Measurements from ENCODE around the gene ARF6.
"Not testable (repeated sequence)": the region's sequence is repeated elsewhere in the genome, so short reads cannot be mapped to it uniquely, and the experiment has no call there.

The ARF6 gene

GRCh38 chr14:49909016-49909415, 16.1 kb downstream of the ARF6 start:
- DNase-seq, result no peak

- DNase-seq, result no peak
These were observed 22.2 kb downstream of the ARF6 start for GRCh38 chr14:49915085-49915484.

- DNase-seq, result no peak
These were observed 25.8 kb downstream of the ARF6 start for GRCh38 chr14:49918706-49919105.

- no peak for DNase-seq
These were observed 27.2 kb downstream of the ARF6 start for GRCh38 chr14:49919825-49920659.

- no peak for DNase-seq
These were observed 28.1 kb downstream of the ARF6 start for GRCh38 chr14:49920935-49921334.

GRCh38 chr14:49921401-49921800, 28.5 kb downstream of the ARF6 start:
- no peak for DNase-seq

GRCh38 chr14:49923442-49923841, 30.6 kb downstream of the ARF6 start:
- no peak for DNase-seq

GRCh38 chr14:49923881-49924280, 31.0 kb downstream of the ARF6 start:
- DNase-seq, result no peak

- no peak for DNase-seq
These were observed 32.0 kb downstream of the ARF6 start for GRCh38 chr14:49924852-49925251.

GRCh38 chr14:49926803-49927202, 33.9 kb downstream of the ARF6 start:
- no peak for DNase-seq

GRCh38 chr14:49928015-49928414, 35.1 kb downstream of the ARF6 start:
- no peak for DNase-seq

- no peak for DNase-seq
These were observed 37.8 kb downstream of the ARF6 start for GRCh38 chr14:49930720-49931119.

- DNase-seq, result no peak
These were observed 38.6 kb downstream of the ARF6 start for GRCh38 chr14:49931523-49931922.

- no peak for DNase-seq
These were observed 40.2 kb downstream of the ARF6 start for GRCh38 chr14:49933128-49933527.

- no peak for DNase-seq
These were observed 40.8 kb downstream of the ARF6 start for GRCh38 chr14:49933704-49934103.

- no peak for DNase-seq
These were observed 41.8 kb downstream of the ARF6 start for GRCh38 chr14:49934646-49935045.

- DNase-seq, result no peak
These were observed 42.6 kb downstream of the ARF6 start for GRCh38 chr14:49935526-49935925.

- not testable (repeated sequence) for DNase-seq
These were observed 43.4 kb downstream of the ARF6 start for GRCh38 chr14:49936246-49936645.

- not testable (repeated sequence) for DNase-seq
These were observed 44.0 kb downstream of the ARF6 start for GRCh38 chr14:49936882-49937281.

- not testable (repeated sequence) for DNase-seq
These were observed 46.3 kb downstream of the ARF6 start for GRCh38 chr14:49939215-49939614.

- DNase-seq, result no peak
These were observed 47.1 kb downstream of the ARF6 start for GRCh38 chr14:49939884-49940510.

- DNase-seq, result peak; percentile 34
These were observed 48.0 kb downstream of the ARF6 start for GRCh38 chr14:49940808-49941421.

- DNase-seq, result no peak
These were observed 49.2 kb downstream of the ARF6 start for GRCh38 chr14:49942090-49942489.

GRCh38 chr14:49944501-49944900, 51.6 kb downstream of the ARF6 start:
- no peak for DNase-seq

Measured in KG1 (cell line).